ELR (cell line): ENCODE results near the gene MCTP2.

ENCODE experiments used
- DNase-seq: peaks from one replicate; pipeline ENCODE4 v3.0.0-alpha.2; 2015; ENCODE audit warnings: low read depth

Gene MCTP2

DNA sequence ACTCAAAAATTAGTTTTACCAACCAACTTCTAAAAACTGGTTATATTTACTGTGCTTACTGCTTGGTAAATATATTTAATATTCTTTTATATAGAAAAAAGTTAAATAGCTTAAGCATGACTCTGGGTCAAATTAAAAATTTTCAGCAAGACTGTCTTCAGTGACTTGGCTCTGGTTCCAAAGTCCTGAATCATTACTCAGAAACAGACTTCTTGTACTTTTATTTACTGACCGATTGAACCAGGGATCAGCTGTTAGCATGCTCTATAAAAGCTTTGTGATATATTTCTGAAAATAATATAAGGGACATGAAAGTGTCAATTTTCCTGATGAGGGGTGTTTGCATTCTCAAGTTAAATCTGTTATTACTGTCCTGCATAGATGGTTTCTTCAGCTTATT, 164.3 kb downstream of the MCTP2 start:
- no peak for DNase-seq

DNA sequence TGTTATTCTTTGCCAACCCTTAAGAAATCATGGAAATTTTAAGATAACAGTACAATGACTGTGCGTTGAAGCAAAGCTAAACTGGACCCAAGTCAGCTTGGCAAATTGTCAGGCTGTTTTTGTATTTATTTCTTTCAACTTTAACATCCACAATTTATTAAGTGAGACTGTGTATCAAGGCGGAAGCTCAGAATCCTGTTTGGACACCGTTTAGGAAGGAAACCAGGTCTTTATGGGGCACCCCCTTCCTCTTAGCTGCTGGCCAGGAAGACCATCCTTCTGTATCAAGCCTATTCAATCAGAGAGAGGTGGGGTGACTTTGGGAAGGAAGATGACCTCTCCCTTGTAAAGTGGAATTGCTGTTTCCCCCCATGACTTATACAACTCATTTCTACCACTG, 166.0 kb downstream of the MCTP2 start:
- no peak for DNase-seq

DNA sequence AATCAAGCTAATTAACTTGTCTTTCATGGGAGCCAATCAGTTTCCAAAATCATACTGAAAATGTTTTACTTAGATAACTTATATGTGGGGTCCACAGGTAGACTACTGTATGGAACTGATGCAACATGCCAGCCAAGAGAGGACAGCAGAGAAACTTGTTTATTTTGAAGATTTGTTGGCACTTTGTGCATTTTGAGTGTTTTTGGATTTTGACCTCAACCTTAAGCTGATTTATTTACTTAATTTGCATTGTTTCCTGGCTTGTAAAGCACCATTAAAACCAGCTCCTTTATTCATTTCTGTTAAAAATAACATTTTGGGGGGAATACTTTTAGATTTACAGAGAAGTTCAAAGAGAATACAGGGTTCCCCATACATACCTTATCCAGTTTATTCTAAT, 166.6 kb downstream of the MCTP2 start:
- no peak for DNase-seq

DNA sequence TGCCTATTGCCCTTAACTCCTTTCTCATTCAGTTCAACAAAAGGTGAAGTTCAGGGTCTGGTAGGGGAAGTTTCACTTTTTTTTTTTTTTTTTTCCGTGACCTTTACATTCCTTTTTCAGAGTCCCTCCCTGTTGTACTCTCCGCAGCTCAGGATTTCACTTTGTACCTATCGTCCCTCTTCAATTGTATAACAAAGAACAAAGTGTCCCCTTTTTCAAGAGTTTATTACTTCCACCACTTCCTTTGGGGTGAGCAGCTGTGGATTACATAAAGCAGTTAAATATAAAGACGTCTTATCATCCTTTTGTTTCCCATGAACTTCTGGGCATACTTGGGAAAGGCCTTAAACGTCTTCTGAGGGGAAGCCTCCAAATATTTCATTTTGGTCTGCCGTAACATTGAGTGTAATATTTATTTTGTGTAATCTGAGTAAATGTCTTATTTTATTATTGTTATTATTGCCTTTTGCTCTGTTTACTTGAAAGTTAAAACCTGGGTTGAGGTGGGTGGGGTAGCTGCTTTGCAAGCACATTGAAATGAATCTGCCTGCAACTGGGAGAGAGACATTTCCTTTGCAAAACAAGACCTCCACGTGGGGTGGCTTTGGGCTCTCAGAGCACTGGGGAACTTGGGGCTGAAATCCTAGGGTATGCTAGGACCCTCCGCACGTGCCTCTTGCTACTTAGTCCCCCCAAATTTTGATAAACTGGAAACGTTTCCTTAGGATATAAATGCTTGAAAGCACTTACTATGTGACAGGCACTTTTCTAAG, 169.4 kb downstream of the MCTP2 start:
- no peak for DNase-seq

DNA sequence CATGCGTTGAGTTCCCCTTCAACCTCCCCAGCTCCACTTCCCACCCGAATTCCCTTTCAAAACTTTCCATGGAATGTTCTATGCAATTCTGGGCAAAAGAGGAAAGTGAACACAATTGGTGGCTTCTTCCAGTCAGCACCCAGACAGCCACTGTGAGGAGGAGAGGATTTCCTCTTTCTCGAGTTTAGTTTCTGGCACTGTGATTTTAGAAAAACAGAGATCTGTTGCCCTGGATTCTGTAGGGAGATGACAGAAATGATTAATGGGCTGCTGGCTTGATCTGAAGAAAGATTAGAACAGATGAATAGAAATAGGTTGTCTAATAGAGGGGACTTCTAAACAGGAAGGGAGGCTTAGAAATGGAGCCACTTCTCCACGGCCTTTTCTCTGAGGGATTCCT, 172.0 kb downstream of the MCTP2 start:
- no peak for DNase-seq

DNA sequence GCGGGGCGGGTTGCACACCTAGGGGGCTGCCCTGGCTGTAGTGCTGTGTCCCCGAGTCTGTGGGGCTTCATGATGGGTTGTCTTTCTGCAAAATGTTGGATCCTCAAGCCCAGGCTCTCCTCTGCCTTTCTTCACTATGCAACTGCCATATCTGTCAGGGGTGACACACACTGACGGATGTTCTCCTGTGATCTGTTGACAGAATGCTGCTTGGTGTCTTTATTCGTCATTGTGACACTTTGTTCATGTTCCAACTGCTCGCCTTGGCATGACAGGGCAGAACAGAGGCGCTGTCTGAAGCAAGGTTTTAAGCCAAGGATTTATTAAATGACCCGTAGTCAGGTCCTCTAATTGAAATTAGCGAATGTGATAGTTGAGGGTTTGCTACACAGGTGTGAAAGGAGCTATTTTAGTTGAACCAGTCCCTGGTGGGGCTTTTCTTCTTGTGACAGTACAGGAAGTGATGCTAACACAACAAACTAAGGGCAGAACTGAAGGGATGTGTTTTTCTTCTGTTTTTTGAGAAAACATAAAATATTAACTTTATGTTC, 173.4 kb downstream of the MCTP2 start:
- no peak for DNase-seq

DNA sequence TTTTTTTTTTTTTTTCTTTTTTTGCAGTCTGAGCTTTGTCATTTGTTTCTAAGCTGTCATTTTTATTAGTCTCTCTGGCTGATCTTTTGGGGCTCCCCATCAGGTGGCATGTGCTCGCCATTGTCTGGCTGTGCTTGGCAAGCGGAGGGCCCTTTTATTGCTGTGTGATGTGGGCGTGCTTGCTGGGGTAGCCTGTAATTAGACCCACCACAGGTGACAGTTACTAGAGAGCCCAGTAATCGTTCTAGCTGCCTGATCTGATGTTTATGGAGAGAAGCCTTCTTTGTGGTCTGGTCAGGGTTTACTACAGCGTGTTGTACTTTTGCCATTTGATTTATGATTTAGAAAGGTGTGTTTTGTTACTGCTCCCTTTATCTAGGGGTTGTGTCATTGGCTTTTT, 179.9 kb downstream of the MCTP2 start:
- DNase-seq = no peak

DNA sequence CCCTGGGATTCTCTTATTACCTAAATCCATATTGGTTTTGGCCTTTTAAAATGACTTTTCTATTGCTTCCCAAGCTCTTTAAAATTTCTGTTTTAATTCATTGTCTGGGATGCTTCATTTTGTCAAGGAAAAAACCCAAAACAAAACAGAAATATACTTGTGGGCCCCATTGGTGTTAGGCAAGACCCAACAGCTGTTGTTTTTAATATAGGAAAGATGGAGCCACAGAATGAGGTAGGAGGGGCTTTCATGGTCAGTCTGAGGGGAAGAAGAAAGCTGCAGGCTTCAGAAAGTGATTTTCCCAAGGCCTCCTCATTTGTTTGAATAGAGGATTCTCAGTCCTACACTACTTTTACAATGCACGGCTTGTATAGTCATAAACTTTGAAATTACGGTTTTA, 180.5 kb downstream of the MCTP2 start:
- DNase-seq = no peak

DNA sequence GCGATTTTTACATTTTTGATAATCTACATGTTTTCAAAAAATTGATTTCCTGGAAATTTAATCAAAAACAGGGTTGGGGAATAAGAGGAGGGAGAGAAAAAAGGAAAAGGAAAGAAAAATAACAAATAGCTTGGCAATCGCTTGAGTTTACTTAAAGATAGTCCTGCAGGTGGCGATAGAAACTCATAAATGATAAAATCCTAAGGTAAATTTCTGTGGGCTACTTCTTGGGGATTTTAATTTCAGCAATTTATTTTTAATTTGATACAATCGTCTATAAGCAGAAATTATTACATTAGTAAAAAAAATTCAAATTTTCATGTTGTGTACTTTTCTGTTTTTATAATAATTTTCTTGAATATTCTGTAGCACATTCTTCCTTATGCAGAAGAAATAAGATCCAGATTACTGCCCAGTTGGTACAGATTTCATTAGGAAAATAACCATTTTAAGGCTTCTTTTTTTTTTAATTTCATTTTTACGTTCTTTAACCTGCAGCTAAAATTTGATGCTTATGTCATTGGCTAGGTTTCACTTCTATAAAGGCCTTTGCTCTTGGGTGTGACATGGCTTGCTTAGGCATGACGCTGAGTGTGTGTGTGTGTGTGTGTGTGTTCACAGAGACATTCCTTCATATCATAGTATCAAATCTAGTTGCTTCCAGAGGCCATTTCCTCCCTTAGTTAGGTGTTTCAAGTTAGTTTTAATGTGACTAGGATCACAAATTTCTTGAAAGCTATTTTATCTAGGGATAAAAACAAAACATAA, 181.8 kb downstream of the MCTP2 start:
- peak; percentile 7 for DNase-seq

DNA sequence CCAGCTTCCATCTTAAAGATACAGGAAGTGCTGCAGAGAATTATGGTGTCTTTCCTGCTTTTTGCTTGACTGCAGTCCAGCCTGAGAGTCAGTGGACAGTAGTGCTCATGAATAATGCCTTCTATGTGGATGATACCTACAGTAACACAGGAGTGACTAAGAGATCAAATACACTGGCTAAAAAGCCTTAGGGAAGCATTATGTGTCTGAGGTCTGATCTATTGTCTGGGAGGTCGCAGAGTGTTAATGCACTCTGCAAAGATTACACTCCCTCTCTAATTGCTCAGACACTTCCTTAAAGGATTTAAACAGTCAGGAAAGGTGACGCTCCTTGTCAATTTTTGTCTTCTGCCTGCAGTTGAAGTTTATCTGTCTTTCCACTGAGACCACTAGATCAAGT, 183.6 kb downstream of the MCTP2 start:
- DNase-seq = no peak

DNA sequence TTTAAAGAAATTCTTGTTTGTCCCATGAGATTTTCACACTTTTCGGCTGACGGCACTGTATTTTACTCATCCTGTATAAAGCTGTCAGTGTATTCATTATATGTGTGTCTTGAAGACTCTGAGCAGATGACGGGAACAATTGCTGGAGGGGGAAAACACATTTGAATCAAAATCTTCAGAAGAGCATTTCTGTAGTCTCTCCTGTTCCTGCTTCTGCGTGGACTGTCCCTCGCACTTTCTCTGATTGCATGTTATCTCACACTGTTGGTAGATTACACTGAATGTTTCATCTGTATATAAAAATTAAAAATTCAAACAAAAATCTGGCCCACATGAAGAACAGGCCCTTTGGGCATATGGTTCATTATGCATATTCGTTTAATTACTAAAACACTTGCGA, 184.9 kb downstream of the MCTP2 start:
- no peak for DNase-seq

DNA sequence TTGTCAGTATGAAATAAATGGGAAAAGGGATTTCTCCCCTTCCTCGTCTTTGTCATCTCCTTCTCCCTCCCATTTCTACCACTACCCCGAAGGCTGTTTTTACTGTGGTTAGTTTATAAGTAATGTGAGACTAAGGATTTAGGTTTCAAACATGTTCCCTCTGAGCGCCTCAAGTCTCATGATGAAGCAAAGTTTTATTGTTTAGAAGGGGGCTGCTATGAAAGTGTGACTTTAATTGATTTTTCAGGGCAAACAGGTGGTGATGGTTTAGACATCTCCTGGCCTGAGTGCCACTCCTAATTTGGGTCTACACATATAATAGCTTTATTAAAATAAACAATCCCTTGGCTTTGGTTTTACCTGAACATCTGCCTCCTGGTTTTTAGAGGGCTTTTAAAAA, 185.5 kb downstream of the MCTP2 start:
- no peak for DNase-seq

DNA sequence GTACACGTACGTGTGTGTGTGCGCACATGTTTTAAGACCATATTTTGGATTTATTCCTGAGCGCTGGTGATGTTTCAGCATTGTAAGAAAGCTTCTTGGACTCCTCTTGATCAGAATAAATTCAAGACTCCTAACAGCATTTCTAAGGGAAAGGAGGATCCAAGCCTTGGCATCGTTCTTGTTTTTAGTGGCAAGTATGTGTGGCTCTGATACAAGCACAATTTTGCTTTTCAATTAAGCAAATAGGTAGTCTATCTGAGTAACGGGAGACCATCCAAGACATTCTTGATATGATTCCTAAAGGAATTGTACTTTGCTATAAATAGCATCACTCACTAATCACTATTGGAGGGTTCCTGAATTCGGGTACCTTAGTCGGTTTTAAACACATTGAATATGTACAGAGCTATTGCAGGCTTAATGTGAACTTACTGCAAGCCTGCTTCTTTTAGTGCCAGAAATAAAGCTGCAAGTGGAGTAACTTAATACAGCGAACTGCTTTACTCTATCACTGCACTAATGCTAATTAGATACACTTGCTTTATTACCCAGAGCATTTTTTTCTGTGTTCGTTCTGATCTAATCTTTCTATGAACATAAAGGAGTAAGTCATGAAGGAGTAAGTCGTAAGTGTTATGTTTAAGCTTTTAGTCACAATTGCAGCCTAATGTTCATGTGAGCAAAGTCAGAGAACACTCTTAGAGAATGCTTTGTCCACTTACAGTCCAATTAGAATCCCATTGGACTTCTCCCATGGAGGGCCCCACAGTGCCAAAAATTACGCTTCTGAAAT, 186.3 kb downstream of the MCTP2 start:
- DNase-seq = no peak

DNA sequence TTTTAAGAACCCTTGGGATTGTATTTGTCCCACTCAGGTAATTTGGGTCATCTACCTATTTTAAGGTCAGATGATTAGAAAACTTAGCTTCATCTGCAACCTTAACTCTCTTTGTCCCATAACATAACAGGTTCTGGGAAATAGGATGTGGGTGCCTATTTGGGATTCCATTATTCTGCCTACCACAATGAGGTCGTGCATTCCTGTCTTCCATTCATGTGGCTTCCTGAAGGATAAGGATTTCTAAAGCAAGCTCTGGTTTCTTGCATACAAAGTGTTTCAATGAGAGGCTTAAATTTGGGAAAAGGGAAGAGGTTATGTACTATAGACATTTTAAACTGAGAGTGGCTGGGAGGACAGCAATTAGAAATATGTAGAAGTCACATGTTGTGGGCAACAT, 190.3 kb downstream of the MCTP2 start:
- no peak for DNase-seq

DNA sequence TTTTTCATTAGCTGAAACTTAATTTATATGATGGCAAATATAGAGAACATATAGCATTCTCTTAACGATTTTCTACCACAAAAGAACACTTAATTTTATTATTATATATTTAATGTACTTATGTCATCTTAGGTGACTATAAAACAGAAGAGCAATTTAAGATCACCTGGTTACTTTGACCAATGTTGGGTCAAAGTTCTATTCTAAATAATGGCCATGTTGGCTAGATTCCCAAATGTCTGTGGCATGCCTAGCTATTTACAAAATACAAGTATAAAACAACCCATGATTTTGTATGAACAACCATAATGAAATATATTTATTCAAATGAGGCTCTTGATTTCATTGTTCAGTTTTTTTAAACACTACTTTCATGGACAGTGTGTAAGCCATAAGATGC, 200.9 kb downstream of the MCTP2 start:
- no peak for DNase-seq

DNA sequence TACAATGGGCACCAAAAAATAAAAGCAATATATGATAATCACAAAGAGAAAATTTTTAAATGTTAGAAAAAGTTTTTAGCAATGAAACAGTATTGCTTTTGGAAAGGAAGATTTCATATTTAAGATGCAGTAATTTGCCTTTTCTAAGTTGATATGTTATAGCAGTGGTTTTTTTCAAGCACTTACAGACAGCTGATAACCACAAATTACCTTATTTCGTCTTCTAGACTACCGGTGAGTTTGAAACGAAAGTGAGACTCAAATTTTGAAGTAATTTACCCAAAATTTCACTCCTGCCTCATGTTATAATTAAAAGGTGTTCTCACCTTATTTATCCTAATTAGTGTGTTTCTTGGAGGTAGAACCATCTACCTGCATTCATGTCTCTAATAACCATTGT, 207.8 kb downstream of the MCTP2 start:
- no peak for DNase-seq

DNA sequence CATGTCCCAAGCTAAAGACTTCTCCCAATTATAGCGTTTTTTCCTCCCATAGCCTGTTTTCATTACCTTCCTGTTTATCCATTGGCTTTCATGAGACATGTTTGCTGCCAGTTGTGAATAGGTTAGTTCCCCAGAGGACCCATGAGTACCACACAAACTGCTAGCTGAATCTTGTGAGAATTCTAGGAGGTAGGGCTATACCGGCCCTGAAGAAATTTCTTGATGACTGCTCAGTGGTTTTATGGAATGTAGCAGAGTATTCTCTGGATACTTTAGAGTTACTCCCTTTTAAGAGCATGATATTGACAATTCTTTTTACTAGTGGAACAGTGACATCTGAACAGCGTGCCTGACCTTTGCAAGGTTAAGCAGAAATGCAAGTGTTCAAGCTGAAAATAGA, 210.4 kb downstream of the MCTP2 start:
- DNase-seq = no peak

DNA sequence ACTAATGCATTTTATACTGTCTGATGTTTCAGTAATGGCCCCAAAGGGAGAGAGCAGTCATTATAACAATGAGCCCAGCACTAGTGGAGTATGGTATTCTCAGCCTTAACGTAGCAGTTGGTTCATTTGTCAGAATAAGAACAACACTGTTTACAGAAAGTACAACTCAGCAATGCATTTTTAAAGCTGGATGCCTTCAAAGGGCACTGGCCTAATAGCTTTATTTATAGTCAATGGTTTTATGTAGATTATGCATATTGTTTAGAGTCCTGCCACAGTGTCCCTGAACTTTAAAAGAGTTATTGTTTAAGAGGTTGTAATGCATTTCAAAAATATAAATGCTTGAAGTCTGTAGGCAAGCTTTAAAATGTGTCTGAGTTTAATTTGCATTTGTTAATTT, 211.1 kb downstream of the MCTP2 start:
- DNase-seq = no peak

DNA sequence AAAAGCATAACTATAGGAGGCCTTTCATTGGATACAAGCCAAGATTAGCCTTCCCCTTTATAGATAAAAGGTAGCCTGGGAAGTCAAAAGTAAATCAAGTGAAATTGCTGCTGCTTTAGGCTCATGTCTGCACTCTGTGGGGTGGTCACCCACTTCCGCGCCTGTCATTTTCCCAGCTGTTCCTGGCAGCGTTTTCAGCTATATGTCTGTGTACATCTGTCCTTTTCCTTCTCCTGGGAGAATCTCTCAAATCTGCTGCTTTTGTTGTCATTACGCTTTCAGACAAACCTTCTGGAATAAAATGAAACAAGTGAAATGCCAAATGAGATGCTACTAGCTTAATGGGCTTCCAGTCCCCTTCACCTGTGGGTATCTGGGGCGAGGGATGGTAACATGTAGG, 211.8 kb downstream of the MCTP2 start:
- DNase-seq = no peak

DNA sequence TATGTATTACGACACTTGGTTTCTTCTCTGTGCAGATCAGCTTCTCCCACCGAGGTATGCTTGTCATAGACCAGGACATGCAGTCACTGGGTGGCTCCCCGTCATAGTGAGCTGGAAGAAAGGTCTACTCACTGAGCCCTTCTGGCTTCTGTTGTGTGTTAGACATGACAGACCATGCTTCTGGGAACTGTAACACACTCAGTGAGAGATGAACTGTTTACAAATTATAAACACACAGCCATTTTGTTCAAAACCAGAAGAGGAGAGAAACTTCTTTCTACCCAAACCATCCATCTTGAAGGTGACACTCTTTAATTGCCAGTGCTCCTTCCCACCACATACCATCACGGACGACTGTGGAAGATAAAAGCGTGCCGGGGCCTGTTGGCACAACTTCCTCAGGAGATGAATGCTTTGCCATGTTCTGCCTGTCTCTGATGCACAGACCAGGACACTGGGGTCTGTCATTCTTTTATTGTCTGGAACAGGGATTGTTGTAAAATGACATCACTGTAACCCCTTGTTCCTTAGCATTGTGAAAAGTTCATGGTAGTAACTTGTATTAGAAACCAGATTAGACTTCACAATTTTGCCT, 214.3 kb downstream of the MCTP2 start:
- DNase-seq = no peak

DNA sequence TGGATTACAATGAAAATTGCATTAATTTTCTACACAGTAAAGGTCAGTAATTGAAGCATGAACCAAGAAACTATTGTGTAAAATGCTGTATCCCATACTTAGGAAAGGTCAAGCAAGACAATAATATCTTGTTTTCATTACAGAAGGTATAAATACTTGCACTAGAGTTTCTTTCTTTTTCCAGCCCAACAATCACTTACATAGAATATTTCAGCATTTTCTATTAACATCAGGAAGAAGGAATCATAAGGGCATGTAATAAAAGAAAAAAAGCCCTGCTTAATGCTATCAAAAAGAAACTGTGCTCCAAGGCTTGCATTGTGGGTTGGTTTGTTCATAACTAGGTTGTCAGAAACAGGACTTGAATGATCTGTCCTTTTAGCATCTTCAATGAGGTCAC, 215.1 kb downstream of the MCTP2 start:
- DNase-seq = no peak

DNA sequence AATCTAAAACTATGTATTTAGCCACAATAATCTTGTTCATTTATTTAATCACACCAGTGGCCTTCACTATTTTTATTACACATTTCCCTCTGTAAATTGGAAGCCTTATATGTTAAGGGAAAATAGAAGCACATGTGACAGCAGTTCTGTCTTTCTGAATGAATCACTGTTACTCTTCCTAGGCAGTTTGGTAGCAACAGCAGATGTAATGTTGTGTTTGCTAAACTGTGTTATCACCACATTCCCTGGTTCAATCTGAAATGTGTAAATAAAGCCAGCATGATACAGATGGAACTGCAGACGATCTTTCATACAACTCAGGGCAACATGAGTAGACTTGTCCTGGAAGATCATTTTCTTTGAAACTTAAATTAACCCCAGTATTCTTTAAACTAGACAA, 220.1 kb downstream of the MCTP2 start:
- DNase-seq = no peak
